ENCODE data around the gene MAST4.

DNA sequence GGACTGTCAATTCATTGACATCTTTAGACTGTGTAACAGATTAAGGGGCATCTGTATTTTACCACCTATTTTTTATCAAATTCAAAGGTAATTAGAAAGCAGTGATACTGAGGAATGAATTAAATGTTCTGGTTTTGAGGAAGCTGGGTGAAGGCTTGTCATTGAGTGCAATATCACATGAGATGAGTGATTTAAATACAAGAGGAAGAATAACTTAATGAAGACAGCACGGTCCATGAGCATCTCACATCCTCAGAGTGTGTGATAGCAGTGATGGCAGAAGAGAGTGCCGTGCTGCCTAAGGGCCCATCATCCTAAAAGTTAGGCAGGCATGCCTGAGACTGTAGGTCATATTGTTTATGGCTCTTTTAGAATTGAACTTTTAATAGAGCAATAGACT lies 263.3 kb downstream of the MAST4 start:
- TF ChIP-seq, protein P1, sequence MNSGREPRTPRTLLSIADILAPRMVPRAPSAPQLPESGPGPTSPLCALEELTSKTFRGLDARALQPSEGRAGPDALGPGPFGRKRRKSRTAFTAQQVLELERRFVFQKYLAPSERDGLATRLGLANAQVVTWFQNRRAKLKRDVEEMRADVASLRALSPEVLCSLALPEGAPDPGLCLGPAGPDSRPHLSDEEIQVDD (CRISPR knock-in tag; IDR thresholded peaks at IDR 0.05; ENCODE audit: borderline replicate concordance), result no peak
- TF ChIP-seq, protein P2, sequence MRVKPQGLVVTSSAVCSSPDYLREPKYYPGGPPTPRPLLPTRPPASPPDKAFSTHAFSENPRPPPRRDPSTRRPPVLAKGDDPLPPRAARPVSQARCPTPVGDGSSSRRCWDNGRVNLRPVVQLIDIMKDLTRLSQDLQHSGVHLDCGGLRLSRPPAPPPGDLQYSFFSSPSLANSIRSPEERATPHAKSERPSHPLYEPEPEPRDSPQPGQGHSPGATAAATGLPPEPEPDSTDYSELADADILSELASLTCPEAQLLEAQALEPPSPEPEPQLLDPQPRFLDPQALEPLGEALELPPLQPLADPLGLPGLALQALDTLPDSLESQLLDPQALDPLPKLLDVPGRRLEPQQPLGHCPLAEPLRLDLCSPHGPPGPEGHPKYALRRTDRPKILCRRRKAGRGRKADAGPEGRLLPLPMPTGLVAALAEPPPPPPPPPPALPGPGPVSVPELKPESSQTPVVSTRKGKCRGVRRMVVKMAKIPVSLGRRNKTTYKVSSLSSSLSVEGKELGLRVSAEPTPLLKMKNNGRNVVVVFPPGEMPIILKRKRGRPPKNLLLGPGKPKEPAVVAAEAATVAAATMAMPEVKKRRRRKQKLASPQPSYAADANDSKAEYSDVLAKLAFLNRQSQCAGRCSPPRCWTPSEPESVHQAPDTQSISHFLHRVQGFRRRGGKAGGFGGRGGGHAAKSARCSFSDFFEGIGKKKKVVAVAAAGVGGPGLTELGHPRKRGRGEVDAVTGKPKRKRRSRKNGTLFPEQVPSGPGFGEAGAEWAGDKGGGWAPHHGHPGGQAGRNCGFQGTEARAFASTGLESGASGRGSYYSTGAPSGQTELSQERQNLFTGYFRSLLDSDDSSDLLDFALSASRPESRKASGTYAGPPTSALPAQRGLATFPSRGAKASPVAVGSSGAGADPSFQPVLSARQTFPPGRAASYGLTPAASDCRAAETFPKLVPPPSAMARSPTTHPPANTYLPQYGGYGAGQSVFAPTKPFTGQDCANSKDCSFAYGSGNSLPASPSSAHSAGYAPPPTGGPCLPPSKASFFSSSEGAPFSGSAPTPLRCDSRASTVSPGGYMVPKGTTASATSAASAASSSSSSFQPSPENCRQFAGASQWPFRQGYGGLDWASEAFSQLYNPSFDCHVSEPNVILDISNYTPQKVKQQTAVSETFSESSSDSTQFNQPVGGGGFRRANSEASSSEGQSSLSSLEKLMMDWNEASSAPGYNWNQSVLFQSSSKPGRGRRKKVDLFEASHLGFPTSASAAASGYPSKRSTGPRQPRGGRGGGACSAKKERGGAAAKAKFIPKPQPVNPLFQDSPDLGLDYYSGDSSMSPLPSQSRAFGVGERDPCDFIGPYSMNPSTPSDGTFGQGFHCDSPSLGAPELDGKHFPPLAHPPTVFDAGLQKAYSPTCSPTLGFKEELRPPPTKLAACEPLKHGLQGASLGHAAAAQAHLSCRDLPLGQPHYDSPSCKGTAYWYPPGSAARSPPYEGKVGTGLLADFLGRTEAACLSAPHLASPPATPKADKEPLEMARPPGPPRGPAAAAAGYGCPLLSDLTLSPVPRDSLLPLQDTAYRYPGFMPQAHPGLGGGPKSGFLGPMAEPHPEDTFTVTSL (CRISPR knock-in tag; IDR thresholded peaks at IDR 0.05; ENCODE audit: borderline replicate concordance), result no peak
- no peak for TF ChIP-seq ATF7 (IDR thresholded peaks at IDR 0.05)
- TF ChIP-seq ATF7 (CRISPR knock-in tag; IDR thresholded peaks at IDR 0.05), result no peak
- no peak for TF ChIP-seq JUND (CRISPR knock-in tag; IDR thresholded peaks at IDR 0.05)
- TF ChIP-seq PHB2 (IDR thresholded peaks at IDR 0.05; ENCODE audit: partially characterized antibody), result no peak
- no peak for TF ChIP-seq NR2C2 (CRISPR knock-in tag; IDR thresholded peaks at IDR 0.05; ENCODE audit: borderline replicate concordance)
- TF ChIP-seq, protein P3, sequence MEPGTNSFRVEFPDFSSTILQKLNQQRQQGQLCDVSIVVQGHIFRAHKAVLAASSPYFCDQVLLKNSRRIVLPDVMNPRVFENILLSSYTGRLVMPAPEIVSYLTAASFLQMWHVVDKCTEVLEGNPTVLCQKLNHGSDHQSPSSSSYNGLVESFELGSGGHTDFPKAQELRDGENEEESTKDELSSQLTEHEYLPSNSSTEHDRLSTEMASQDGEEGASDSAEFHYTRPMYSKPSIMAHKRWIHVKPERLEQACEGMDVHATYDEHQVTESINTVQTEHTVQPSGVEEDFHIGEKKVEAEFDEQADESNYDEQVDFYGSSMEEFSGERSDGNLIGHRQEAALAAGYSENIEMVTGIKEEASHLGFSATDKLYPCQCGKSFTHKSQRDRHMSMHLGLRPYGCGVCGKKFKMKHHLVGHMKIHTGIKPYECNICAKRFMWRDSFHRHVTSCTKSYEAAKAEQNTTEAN (CRISPR knock-in tag; conservative IDR thresholded peaks at IDR 0.05), result no peak
- TF ChIP-seq, protein P4, sequence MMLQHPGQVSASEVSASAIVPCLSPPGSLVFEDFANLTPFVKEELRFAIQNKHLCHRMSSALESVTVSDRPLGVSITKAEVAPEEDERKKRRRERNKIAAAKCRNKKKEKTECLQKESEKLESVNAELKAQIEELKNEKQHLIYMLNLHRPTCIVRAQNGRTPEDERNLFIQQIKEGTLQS (CRISPR knock-in tag; IDR thresholded peaks at IDR 0.05), result no peak

All from HepG2 (cell line).